Activated naive CD8-positive, alpha-beta T cell treated with anti-CD3 and anti-CD28 coated beads for 36 hours (primary cell): Measurements from ENCODE around the gene NF2. TPM values are rescaled to one million over a fixed set of nuclear protein-coding genes. Genes with fewer than 3 reads are reported as not detected.

Source experiments
- DNase-seq: peaks from one replicate; pipeline ENCODE4 v3.0.0; 2021
- H3K27ac Mint-ChIP-seq: one replicate; pipeline ENCODE4 v1.8.0; 2022; ENCODE audit warnings: mild to moderate bottlenecking, moderate library complexity, mixed read lengths
- H3K27me3 Mint-ChIP-seq: one replicate; pipeline ENCODE4 v1.8.0; 2022; ENCODE audit warnings: mild to moderate bottlenecking, mixed read lengths
- H3K36me3 Mint-ChIP-seq: one replicate; pipeline ENCODE4 v1.8.0; 2021; ENCODE audit warnings: mild to moderate bottlenecking, mixed read lengths
- H3K4me1 Mint-ChIP-seq: one replicate; pipeline ENCODE4 v1.8.0; 2021; ENCODE audit warnings: mixed read lengths
- H3K4me3 Mint-ChIP-seq: one replicate; pipeline ENCODE4 v1.8.0; 2022; ENCODE audit warnings: mild to moderate bottlenecking, moderate library complexity, mixed read lengths
- H3K9me3 Mint-ChIP-seq: one replicate; pipeline ENCODE4 v1.8.0; 2022; ENCODE audit warnings: mixed read lengths
- total RNA-seq, 2 experiments: library from RNA; stranded (reverse); gene quantifications; one replicate each; pipeline ENCODE4 v1.2.3, GENCODE V29; 2021

The NF2 gene
- total RNA-seq, 2 experiments from 2014 or later: 45.8 to 49.4 TPM

GRCh38 chr22:29634847-29635246 lies 31.4 kb downstream of the NF2 start:
- Mint-ChIP-seq H3K27me3 (no peaks in the 10 kb centered on the region), H3K4me3 (no peak overlapping the region), H3K36me3 (peaks cover 10% of the 10 kb centered on the region)

GRCh38 chr22:29635734-29636357 lies 32.4 kb downstream of the NF2 start:
- no peak for DNase-seq
- no peaks in the 10 kb centered on the region for H3K27me3 Mint-ChIP-seq
- H3K9me3 Mint-ChIP-seq: no peaks in the 10 kb centered on the region
- H3K36me3 Mint-ChIP-seq: peaks cover 10% of the 10 kb centered on the region
- H3K27ac Mint-ChIP-seq: no peak overlapping the region
- no peak overlapping the region for H3K4me3 Mint-ChIP-seq
- H3K4me1 Mint-ChIP-seq: peaks cover 31% of the 10 kb centered on the region

More at GRCh38 chr22:29634847-29635246, 31.4 kb downstream of the NF2 start:
- H3K27ac Mint-ChIP-seq: no peak overlapping the region
- DNase-seq: no peak
- no peaks in the 10 kb centered on the region for H3K9me3 Mint-ChIP-seq
- H3K4me1 Mint-ChIP-seq: peaks cover 31% of the 10 kb centered on the region

- Mint-ChIP-seq H3K9me3 (no peaks in the 10 kb centered on the region), H3K4me1 (peaks cover 32% of the 10 kb centered on the region), H3K4me3 (no peak overlapping the region)
These were observed 33.3 kb downstream of the NF2 start for GRCh38 chr22:29636751-29637150.

GRCh38 chr22:29637181-29637580 lies 33.7 kb downstream of the NF2 start:
- no peaks in the 10 kb centered on the region for H3K9me3 Mint-ChIP-seq
- no peak overlapping the region for H3K27ac Mint-ChIP-seq
- no peak overlapping the region for H3K4me3 Mint-ChIP-seq
- no peaks in the 10 kb centered on the region for H3K27me3 Mint-ChIP-seq
- DNase-seq: no peak
- peaks cover 14% of the 10 kb centered on the region for H3K36me3 Mint-ChIP-seq
- H3K4me1 Mint-ChIP-seq: peaks cover 35% of the 10 kb centered on the region

More at GRCh38 chr22:29636751-29637150, 33.3 kb downstream of the NF2 start:
- Mint-ChIP-seq H3K27me3 (no peaks in the 10 kb centered on the region), H3K36me3 (peaks cover 10% of the 10 kb centered on the region), H3K27ac (no peak overlapping the region)
- no peak for DNase-seq

GRCh38 chr22:29638678-29639077 lies 35.2 kb downstream of the NF2 start:
- Mint-ChIP-seq H3K27me3 (no peaks in the 10 kb centered on the region), H3K36me3 (peaks cover 17% of the 10 kb centered on the region), H3K4me1 (peaks cover 27% of the 10 kb centered on the region), H3K9me3 (no peaks in the 10 kb centered on the region), H3K4me3 (no peak overlapping the region), H3K27ac (no peak overlapping the region)
- DNase-seq: no peak

- Mint-ChIP-seq H3K36me3 (peaks cover 17% of the 10 kb centered on the region), H3K4me1 (peaks cover 24% of the 10 kb centered on the region), H3K9me3 (no peaks in the 10 kb centered on the region), H3K27me3 (no peaks in the 10 kb centered on the region), H3K4me3 (no peak overlapping the region), H3K27ac (no peak overlapping the region)
- no peak for DNase-seq
These were observed 35.7 kb downstream of the NF2 start for GRCh38 chr22:29639096-29639495.

- no peak overlapping the region for H3K4me3 Mint-ChIP-seq
- no peaks in the 10 kb centered on the region for H3K9me3 Mint-ChIP-seq
- H3K27me3 Mint-ChIP-seq: no peaks in the 10 kb centered on the region
- peaks cover 21% of the 10 kb centered on the region for H3K4me1 Mint-ChIP-seq
- H3K36me3 Mint-ChIP-seq: peaks cover 19% of the 10 kb centered on the region
- no peak for DNase-seq
- no peak overlapping the region for H3K27ac Mint-ChIP-seq
These were observed 37.7 kb downstream of the NF2 start for GRCh38 chr22:29641042-29641699.

GRCh38 chr22:29641700-29642330 lies 38.4 kb downstream of the NF2 start:
- Mint-ChIP-seq H3K36me3 (peaks cover 19% of the 10 kb centered on the region), H3K27me3 (no peaks in the 10 kb centered on the region), H3K9me3 (no peaks in the 10 kb centered on the region), H3K4me1 (peaks cover 21% of the 10 kb centered on the region), H3K27ac (no peak overlapping the region), H3K4me3 (no peak overlapping the region)
- no peak for DNase-seq

- Mint-ChIP-seq H3K27me3 (no peaks in the 10 kb centered on the region), H3K27ac (no peak overlapping the region), H3K9me3 (no peaks in the 10 kb centered on the region), H3K4me1 (peaks cover 21% of the 10 kb centered on the region), H3K36me3 (peaks cover 21% of the 10 kb centered on the region), H3K4me3 (no peak overlapping the region)
- DNase-seq: no peak
These were observed 39.3 kb downstream of the NF2 start for GRCh38 chr22:29642694-29643093.

GRCh38 chr22:29647954-29648737 lies 44.7 kb downstream of the NF2 start:
- H3K4me3 Mint-ChIP-seq: no peak overlapping the region
- peaks cover 5% of the 10 kb centered on the region for H3K36me3 Mint-ChIP-seq
- H3K27ac Mint-ChIP-seq: no peak overlapping the region
- H3K4me1 Mint-ChIP-seq: peaks cover 2% of the 10 kb centered on the region
- H3K27me3 Mint-ChIP-seq: no peaks in the 10 kb centered on the region
- H3K9me3 Mint-ChIP-seq: no peaks in the 10 kb centered on the region
- DNase-seq: no peak

- peaks cover 2% of the 10 kb centered on the region for H3K4me1 Mint-ChIP-seq
- H3K27ac Mint-ChIP-seq: no peak overlapping the region
- no peak overlapping the region for H3K4me3 Mint-ChIP-seq
- H3K27me3 Mint-ChIP-seq: no peaks in the 10 kb centered on the region
- DNase-seq: no peak
- H3K36me3 Mint-ChIP-seq: peaks cover 3% of the 10 kb centered on the region
- H3K9me3 Mint-ChIP-seq: no peaks in the 10 kb centered on the region
These were observed 46.9 kb downstream of the NF2 start for GRCh38 chr22:29650370-29650769.

GRCh38 chr22:29651652-29652051 lies 48.2 kb downstream of the NF2 start:
- no peak overlapping the region for H3K27ac Mint-ChIP-seq
- H3K9me3 Mint-ChIP-seq: no peaks in the 10 kb centered on the region
- peaks cover 5% of the 10 kb centered on the region for H3K36me3 Mint-ChIP-seq
- DNase-seq: no peak
- no peak overlapping the region for H3K4me3 Mint-ChIP-seq
- no peaks in the 10 kb centered on the region for H3K4me1 Mint-ChIP-seq
- H3K27me3 Mint-ChIP-seq: no peaks in the 10 kb centered on the region

GRCh38 chr22:29654420-29654819 lies 51.0 kb downstream of the NF2 start:
- no peaks in the 10 kb centered on the region for H3K4me1 Mint-ChIP-seq
- H3K36me3 Mint-ChIP-seq: peaks cover 3% of the 10 kb centered on the region
- no peaks in the 10 kb centered on the region for H3K9me3 Mint-ChIP-seq
- no peak overlapping the region for H3K27ac Mint-ChIP-seq
- H3K27me3 Mint-ChIP-seq: no peaks in the 10 kb centered on the region
- DNase-seq: no peak
- H3K4me3 Mint-ChIP-seq: no peak overlapping the region

- Mint-ChIP-seq H3K27ac (no peak overlapping the region), H3K4me1 (no peaks in the 10 kb centered on the region), H3K36me3 (peaks cover 3% of the 10 kb centered on the region)
These were observed 51.4 kb downstream of the NF2 start for GRCh38 chr22:29654882-29655281.

GRCh38 chr22:29658176-29658575 lies 54.7 kb downstream of the NF2 start:
- Mint-ChIP-seq H3K9me3 (no peaks in the 10 kb centered on the region), H3K27ac (no peak overlapping the region), H3K27me3 (no peaks in the 10 kb centered on the region), H3K36me3 (peaks cover 4% of the 10 kb centered on the region), H3K4me3 (no peak overlapping the region), H3K4me1 (no peaks in the 10 kb centered on the region)
- no peak for DNase-seq

More at GRCh38 chr22:29654882-29655281, 51.4 kb downstream of the NF2 start:
- no peak for DNase-seq
- H3K4me3 Mint-ChIP-seq: no peak overlapping the region
- H3K9me3 Mint-ChIP-seq: no peaks in the 10 kb centered on the region
- no peaks in the 10 kb centered on the region for H3K27me3 Mint-ChIP-seq
